Central memory CD4-positive, alpha-beta T cell (primary cell): Measurements from ENCODE around the gene KLHDC2.
"Not testable (repeated sequence)": the region's sequence is repeated elsewhere in the genome, so short reads cannot be mapped to it uniquely, and the experiment has no call there.

Experiments used
- DNase-seq: peaks from one replicate; pipeline ENCODE4 v3.0.0; 2022

Gene KLHDC2

GRCh38 chr14:49783394-49784014 lies 15.6 kb downstream of the KLHDC2 start:
- DNase-seq = no peak

- no peak for DNase-seq
These were observed 18.4 kb downstream of the KLHDC2 start for GRCh38 chr14:49786315-49786714.

- no peak for DNase-seq
These were observed 24.7 kb downstream of the KLHDC2 start for GRCh38 chr14:49792618-49793017.

GRCh38 chr14:49796025-49796424 lies 28.1 kb downstream of the KLHDC2 start:
- DNase-seq = no peak

- no peak for DNase-seq
These were observed 40.8 kb downstream of the KLHDC2 start for GRCh38 chr14:49808780-49809179.

- not testable (repeated sequence) for DNase-seq
These were observed 48.2 kb downstream of the KLHDC2 start for GRCh38 chr14:49816118-49816517.

GRCh38 chr14:49816844-49817243 lies 48.9 kb downstream of the KLHDC2 start:
- DNase-seq = no peak

- no peak for DNase-seq
These were observed 52.2 kb downstream of the KLHDC2 start for GRCh38 chr14:49820176-49820575.

- no peak for DNase-seq
These were observed 60.7 kb downstream of the KLHDC2 start for GRCh38 chr14:49828640-49829039.
